ENCODE data around the gene ALPL.

ALPL gene

GRCh38 chr1:21590934-21591333 is 81.7 kb downstream of the ALPL start:
- Mint-ChIP-seq H3K27ac (no peak overlapping the region), H3K27me3 (peaks cover 4% of the 10 kb centered on the region), H3K9me3 (no peaks in the 10 kb centered on the region), H3K4me1 (no peaks in the 10 kb centered on the region), H3K4me3 (no peak overlapping the region), H3K36me3 (no peaks in the 10 kb centered on the region)

DNA sequence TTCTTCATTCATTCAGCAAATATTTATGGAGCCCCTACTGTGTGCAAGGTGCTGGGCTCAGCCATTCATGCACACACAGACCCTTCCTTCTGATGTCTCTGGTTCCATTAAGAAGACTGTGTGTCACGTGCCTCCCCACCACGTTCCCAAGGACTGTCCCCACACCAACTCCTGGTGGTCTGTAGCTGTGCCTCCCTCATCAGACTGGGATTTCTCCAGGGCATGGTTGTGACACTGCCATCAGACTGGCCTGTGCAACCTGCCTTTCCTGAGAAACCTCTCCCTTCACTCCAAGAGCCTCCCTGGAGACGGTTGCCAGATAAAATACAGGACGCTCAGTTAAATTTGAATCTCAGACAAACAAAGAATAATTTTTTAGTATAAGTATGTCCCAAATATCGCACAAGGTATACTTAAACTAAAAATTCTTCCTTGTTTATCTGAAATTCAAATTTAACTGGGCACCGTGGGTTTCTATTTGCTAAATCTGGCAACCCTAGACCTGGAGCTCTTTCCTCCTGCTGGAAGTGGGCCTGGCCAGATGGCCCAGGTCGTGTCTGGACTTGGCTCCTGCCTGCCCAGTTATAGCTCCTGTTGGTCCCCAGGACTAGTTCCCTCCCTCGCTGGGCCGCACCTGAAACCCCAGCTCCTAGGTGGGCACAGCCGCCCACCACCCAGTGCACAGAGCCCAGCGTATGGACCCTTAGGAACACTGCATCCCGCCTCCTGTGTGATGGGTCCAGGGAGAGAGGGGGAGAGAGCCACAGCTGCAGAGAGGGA is 83.1 kb downstream of the ALPL start:
- Mint-ChIP-seq H3K9me3 (no peaks in the 10 kb centered on the region), H3K27ac (no peak overlapping the region), H3K36me3 (no peaks in the 10 kb centered on the region), H3K27me3 (peaks cover 4% of the 10 kb centered on the region), H3K4me1 (no peaks in the 10 kb centered on the region), H3K4me3 (no peak overlapping the region)

- Mint-ChIP-seq H3K9me3 (no peaks in the 10 kb centered on the region), H3K27me3 (peaks cover 4% of the 10 kb centered on the region), H3K4me3 (no peak overlapping the region), H3K4me1 (no peaks in the 10 kb centered on the region), H3K36me3 (no peaks in the 10 kb centered on the region), H3K27ac (no peak overlapping the region)
Observed at GRCh38 chr1:21593231-21593630, 84.0 kb downstream of the ALPL start.

DNA sequence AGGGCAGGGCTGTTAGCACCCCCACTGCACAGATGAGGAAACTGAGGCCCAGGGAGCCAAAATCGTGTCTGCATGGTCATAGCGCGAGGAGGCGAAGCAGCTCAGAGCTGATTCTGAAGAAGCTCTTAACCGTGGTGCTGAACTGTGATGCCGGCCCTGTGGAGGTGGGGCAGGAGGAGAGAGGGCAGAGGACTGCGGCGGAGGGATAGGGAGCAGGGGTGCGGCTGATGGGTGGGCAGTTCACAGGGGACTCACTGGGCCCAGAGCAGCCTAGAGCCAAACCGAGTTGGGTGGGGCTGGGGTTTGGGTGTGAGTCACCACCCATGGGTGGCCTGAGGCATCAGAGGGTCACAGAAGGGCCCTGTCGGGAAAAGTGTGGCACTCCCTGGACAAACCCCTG is 85.3 kb downstream of the ALPL start:
- peaks cover 4% of the 10 kb centered on the region for H3K27me3 Mint-ChIP-seq
- H3K4me3 Mint-ChIP-seq: no peak overlapping the region
- no peak overlapping the region for H3K27ac Mint-ChIP-seq
- H3K36me3 Mint-ChIP-seq: no peaks in the 10 kb centered on the region
- H3K9me3 Mint-ChIP-seq: no peaks in the 10 kb centered on the region
- H3K4me1 Mint-ChIP-seq: no peaks in the 10 kb centered on the region

DNA sequence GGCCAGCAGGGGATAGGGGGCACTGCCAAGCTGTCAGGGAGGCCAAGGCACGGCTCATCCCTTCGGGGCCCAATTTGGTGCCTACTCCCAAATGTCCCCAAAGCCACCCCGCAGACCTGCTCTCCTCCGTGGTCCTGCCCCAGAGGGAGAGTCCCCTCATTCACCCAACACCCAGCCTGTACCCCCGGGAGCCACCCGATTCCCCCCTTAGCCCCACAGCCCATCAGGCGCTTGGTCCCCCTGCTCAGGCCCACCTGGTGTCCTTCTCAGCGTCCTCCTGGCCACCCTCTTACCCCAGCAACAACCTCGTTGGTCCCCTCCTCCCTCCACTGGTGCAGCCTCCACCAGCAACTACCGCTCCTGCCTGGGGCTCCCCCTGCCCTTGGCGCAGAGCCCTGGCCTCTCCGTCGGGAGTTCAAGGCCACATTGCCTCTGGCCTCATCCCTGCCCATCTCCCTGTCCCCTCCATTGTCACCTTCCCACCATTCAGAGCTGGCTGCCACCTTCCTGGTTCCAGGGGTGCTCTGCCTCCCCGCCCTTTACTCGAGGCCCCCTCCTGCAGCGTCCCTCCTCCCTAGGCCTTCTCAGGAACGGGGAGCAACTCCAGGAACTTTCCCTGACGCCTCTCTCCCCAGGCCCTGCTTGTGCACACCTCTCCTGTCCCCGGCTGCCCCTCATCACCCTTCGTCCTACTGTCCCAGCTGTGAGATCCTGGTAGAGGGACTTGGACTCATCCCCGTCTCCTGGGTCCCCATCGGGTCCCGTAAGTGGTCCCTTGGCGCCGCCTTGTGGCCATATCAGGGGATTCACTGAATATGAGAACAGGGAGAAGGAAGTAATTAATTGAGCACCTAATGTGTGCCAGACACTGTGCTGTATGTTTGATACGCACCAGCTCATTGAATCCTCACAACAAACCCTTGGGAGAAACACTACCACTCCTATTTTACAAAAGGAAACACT is 86.0 kb downstream of the ALPL start:
- Mint-ChIP-seq H3K9me3 (no peaks in the 10 kb centered on the region), H3K27ac (no peak overlapping the region), H3K27me3 (peaks cover 5% of the 10 kb centered on the region), H3K36me3 (no peaks in the 10 kb centered on the region), H3K4me1 (no peaks in the 10 kb centered on the region), H3K4me3 (no peak overlapping the region)

DNA sequence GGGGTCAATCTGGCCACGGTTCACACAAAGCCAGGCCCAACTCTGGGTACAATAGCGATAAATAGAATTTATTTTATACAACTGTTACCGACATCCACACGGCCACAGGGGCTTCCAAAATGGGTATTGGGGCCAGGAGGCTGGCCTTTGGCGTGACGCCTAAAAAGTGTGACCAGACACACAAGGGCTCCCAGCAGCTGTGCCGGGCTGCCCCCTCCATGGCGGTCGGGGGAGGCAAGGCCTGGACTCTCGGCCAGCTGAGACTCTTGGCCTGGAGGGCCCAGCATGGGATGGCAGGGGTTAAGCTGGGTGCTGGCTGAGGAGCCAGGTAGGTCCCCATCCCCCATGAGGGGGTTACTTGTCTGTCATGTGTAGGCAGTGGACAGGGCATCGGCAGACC is 87.0 kb downstream of the ALPL start:
- Mint-ChIP-seq H3K4me3 (no peak overlapping the region), H3K27me3 (peaks cover 5% of the 10 kb centered on the region), H3K27ac (no peak overlapping the region), H3K36me3 (no peaks in the 10 kb centered on the region), H3K4me1 (no peaks in the 10 kb centered on the region), H3K9me3 (no peaks in the 10 kb centered on the region)

DNA sequence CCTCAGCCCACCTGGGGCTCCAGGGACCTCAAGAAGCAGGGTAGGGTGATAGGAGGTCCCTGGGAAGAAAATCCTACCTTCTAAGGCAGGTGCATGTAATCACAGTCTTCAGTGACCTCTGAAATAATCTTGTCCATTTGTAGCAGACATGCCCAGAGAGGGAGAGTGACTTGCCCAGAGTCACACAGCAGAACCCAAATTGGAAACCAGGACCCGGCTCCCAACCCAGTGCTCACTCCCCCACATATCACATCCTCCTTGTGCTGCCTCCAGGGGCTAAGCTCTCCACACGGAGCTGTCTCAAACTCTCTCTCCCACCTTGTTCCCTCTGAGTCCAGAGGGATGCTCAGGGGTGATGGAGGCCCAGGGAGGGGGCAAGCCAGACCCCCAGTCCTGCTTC is 87.4 kb downstream of the ALPL start:
- H3K27ac Mint-ChIP-seq: no peak overlapping the region
- no peak overlapping the region for H3K4me3 Mint-ChIP-seq
- H3K36me3 Mint-ChIP-seq: no peaks in the 10 kb centered on the region
- H3K4me1 Mint-ChIP-seq: no peaks in the 10 kb centered on the region
- H3K27me3 Mint-ChIP-seq: peaks cover 5% of the 10 kb centered on the region
- H3K9me3 Mint-ChIP-seq: no peaks in the 10 kb centered on the region

DNA sequence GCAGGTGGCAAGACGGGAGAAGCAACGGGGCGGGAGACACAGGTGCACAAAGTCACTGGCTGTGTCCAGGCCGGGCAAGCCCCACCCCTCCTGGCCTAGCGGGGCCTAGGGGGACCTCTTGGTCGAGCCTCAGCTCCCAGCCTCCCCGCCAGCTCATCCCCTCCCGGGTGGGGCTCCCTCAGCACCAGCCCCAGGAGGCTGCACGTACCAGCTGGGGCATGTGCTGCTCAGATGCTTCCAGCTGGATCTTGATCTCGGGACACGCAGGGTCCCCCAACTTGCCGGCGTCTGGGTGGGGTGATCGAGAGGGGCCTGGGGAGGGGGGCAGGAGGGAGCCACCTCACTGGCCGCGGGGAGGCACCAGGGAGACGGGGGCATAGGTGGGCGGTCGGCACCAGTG is 88.5 kb downstream of the ALPL start:
- Mint-ChIP-seq H3K27me3 (peaks cover 2% of the 10 kb centered on the region), H3K4me3 (no peak overlapping the region), H3K27ac (no peak overlapping the region), H3K9me3 (no peaks in the 10 kb centered on the region), H3K36me3 (no peaks in the 10 kb centered on the region), H3K4me1 (no peaks in the 10 kb centered on the region)

- H3K4me3 Mint-ChIP-seq: no peak overlapping the region
Observed at GRCh38 chr1:21598417-21598816, 89.2 kb downstream of the ALPL start.

DNA sequence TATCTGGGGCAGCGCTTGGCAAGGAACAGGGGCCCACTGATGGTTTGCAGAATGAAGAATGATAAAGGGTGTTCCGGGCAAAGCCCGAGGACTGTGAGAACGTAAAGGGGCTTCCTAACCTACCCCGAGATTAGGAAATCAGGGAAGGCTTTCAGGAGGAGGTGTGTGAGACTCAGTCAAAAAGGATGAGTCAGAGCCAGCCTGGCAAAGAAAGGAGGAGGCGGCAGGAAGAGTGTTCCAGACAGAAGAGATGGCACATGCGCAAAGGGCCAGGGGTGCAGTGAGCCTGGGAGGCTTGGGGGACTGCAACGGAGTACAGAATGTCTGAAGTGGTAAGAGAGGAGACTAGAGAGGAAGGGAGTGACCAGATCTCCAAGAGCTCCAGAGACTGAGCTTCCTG is 89.7 kb downstream of the ALPL start:
- H3K36me3 Mint-ChIP-seq: no peaks in the 10 kb centered on the region
- H3K27me3 Mint-ChIP-seq: peaks cover 2% of the 10 kb centered on the region
- no peak overlapping the region for H3K27ac Mint-ChIP-seq
- H3K4me3 Mint-ChIP-seq: no peak overlapping the region
- H3K4me1 Mint-ChIP-seq: no peaks in the 10 kb centered on the region
- H3K9me3 Mint-ChIP-seq: no peaks in the 10 kb centered on the region

More at GRCh38 chr1:21598417-21598816, 89.2 kb downstream of the ALPL start:
- Mint-ChIP-seq H3K27ac (no peak overlapping the region), H3K36me3 (no peaks in the 10 kb centered on the region), H3K9me3 (no peaks in the 10 kb centered on the region), H3K4me1 (no peaks in the 10 kb centered on the region), H3K27me3 (peaks cover 2% of the 10 kb centered on the region)

GRCh38 chr1:21599402-21599801 is 90.2 kb downstream of the ALPL start:
- H3K27me3 Mint-ChIP-seq: peaks cover 3% of the 10 kb centered on the region

GRCh38 chr1:21601278-21602048 is 92.2 kb downstream of the ALPL start:
- Mint-ChIP-seq H3K4me3 (no peak overlapping the region), H3K36me3 (no peaks in the 10 kb centered on the region), H3K4me1 (no peaks in the 10 kb centered on the region), H3K27ac (no peak overlapping the region), H3K9me3 (no peaks in the 10 kb centered on the region), H3K27me3 (peaks cover 3% of the 10 kb centered on the region)

More at GRCh38 chr1:21599402-21599801, 90.2 kb downstream of the ALPL start:
- Mint-ChIP-seq H3K4me3 (no peak overlapping the region), H3K4me1 (no peaks in the 10 kb centered on the region), H3K27ac (no peak overlapping the region), H3K9me3 (no peaks in the 10 kb centered on the region), H3K36me3 (no peaks in the 10 kb centered on the region)

DNA sequence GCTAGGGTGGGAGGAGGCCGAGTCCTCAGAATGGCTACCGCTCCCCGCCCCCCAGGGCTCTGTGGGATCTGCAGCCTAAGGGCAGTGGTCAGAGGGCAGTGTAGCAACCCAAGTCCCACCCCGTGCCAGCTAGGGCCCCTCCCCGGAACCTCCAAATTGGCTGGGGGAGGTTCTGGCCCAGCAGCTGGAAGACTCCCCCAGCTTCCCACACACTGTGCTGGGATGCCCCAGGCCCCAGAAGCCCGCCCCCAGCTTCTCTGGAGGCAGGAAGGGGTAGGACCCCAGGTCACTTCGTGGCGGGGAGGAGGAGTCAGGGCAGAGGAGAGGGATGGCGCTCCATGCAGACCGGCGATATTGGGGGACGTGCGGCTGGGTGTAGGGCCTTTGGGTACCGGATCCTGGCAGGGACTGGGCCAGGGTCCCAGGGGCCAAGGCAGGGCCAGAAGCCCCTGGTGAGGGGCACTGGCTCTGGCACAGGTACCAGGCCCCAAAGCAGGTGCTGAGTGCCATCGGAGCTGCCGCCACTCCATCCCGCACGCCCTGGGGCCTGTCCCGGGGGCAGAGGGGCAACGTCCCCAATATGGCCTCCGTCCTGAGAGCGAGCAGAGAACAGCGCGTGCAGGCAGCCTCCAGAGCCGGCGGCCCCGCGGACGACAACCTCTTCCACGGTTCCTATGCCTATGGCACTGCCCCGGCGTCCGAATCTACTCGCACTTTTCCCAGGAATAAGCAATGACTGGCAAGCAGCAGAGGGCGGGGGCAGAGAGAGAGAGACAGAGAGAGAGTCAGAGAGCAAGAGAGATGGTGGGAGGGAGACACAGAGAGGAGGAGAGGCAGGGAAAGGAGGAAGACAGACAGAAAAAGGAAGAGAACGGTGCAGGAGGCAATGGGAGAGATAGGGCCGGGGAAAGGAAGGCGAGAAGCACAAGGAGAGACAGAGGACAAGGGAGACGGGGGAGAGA is 94.2 kb downstream of the ALPL start:
- Mint-ChIP-seq H3K27ac (no peak overlapping the region), H3K4me1 (peaks cover 5% of the 10 kb centered on the region), H3K9me3 (no peaks in the 10 kb centered on the region), H3K4me3 (no peak overlapping the region), H3K27me3 (peaks cover 3% of the 10 kb centered on the region), H3K36me3 (no peaks in the 10 kb centered on the region)

- peaks cover 4% of the 10 kb centered on the region for H3K27me3 Mint-ChIP-seq
- peak overlapping the region; percentile 78 for H3K27ac Mint-ChIP-seq
- peaks cover 5% of the 10 kb centered on the region for H3K4me1 Mint-ChIP-seq
- no peak overlapping the region for H3K4me3 Mint-ChIP-seq
- H3K9me3 Mint-ChIP-seq: no peaks in the 10 kb centered on the region
- no peaks in the 10 kb centered on the region for H3K36me3 Mint-ChIP-seq
Observed at GRCh38 chr1:21604208-21604957, 95.2 kb downstream of the ALPL start.
